Endothelial cell of umbilical vein (primary cell): ENCODE measurements around the gene XRRA1. TPM values are rescaled to one million over a fixed set of nuclear protein-coding genes. Genes with fewer than 3 reads are reported as not detected.

Experiments used
- BruUV-seq: library from RNA; stranded (reverse); fragments of 400-500 nt; replicated peaks from 2 replicates; lab custom pipeline; 2021; lab: Mats Ljungman, UMichigan
- CTCF ChIA-PET: fragments of 300-600, 350-600 bp; sonication (Branson Sonifier 250); formaldehyde crosslinking; loops from one replicate; lab custom pipeline; 2021; ENCODE audit warnings: antibody characterized with exemption, inconsistent platforms; lab: Charles Lee
- POLR2A ChIA-PET: fragments of 300-600, 350-600 bp; sonication (Branson Sonifier 250); formaldehyde crosslinking; loops from one replicate; lab custom pipeline; 2021; ENCODE audit warnings: antibody characterized with exemption, inconsistent platforms; lab: Charles Lee
- DNase-seq: peaks from one replicate; pipeline ENCODE4 v3.0.0-alpha.2; 2011; ENCODE audit warnings: low read depth, low spot score
- FAIRE-seq: peaks from 2 replicates; lab custom pipeline; 2011; peaks lifted over from hg19 to GRCh38; lab: Jason Lieb, UNC
- H2AFZ ChIP-seq: 2 replicates; pipeline ENCODE4 v1.6.0; 2012; ENCODE audit warnings: low read depth, low read length, control low read depth, inconsistent platforms
- H3K27ac ChIP-seq: 2 replicates; pipeline ENCODE4 v1.5.1; 2011; ENCODE audit warnings: low read depth, mild to moderate bottlenecking, control low read depth, low read length, moderate library complexity; ENCODE audit not compliant: insufficient read depth
- H3K27me3 ChIP-seq, 2 experiments: 2 replicates each; pipeline versions ENCODE4 v1.6.0 to v1.6.1; 2011; ENCODE audit warnings: low read length in 2 of 2, mixed read lengths in 1 of 2; ENCODE audit not compliant: control insufficient read depth in 2 of 2, insufficient read depth in 2 of 2
- H3K36me3 ChIP-seq, 2 experiments: 2 replicates in 1 of 2; 3 replicates in 1 of 2; pipeline ENCODE4 v1.5.1; 2011; ENCODE audit warnings: low read length in 2 of 2, mild to moderate bottlenecking in 1 of 2, moderate library complexity in 1 of 2; ENCODE audit not compliant: control insufficient read depth in 2 of 2, insufficient read depth in 2 of 2; ENCODE audit errors: extremely low read depth in 1 of 2
- H3K4me1 ChIP-seq: 3 replicates; pipeline ENCODE4 v1.5.1; 2011; ENCODE audit warnings: mild to moderate bottlenecking, low read length; ENCODE audit not compliant: control insufficient read depth, insufficient read depth; ENCODE audit errors: extremely low read depth
- H3K4me2 ChIP-seq: 2 replicates; pipeline ENCODE4 v1.6.1; 2011; ENCODE audit warnings: low read length, control low read depth, mixed read lengths; ENCODE audit not compliant: insufficient read depth
- H3K4me3 ChIP-seq, 3 experiments: fragments of 200-600 bp in 1 of 3; sonication (generic), shearing (Covaris generic) in 1 of 3; replicated peaks in 1 of 3; 2 replicates each; pipeline ENCODE4 v1.5.1; 2011 to 2016; ENCODE audit warnings: control low read depth in 3 of 3, low read length in 3 of 3, mild to moderate bottlenecking in 2 of 3, inconsistent platforms in 1 of 3, low read depth in 1 of 3, moderate library complexity in 1 of 3; ENCODE audit not compliant: insufficient read depth in 1 of 3
- H3K79me2 ChIP-seq: 2 replicates; pipeline ENCODE4 v1.6.0; 2012; ENCODE audit warnings: low read length, inconsistent platforms; ENCODE audit not compliant: control insufficient read depth, insufficient read depth
- H3K9ac ChIP-seq: replicated peaks from 2 replicates; pipeline ENCODE3; 2011; ENCODE audit warnings: low read length, control low read depth; ENCODE audit not compliant: insufficient read depth; ENCODE audit errors: extremely low read depth
- H3K9me1 ChIP-seq: replicated peaks from 3 replicates; pipeline ENCODE4 v1.6.0; 2011; ENCODE audit warnings: mild to moderate bottlenecking, low read length; ENCODE audit not compliant: control insufficient read depth, insufficient read depth; ENCODE audit errors: extremely low read depth
- H3K9me3 ChIP-seq: replicated peaks from 2 replicates; pipeline ENCODE4 v1.5.1; 2012; ENCODE audit warnings: low read length, inconsistent platforms; ENCODE audit not compliant: control insufficient read depth, insufficient read depth
- H4K20me1 ChIP-seq: replicated peaks from 2 replicates; pipeline ENCODE3; 2011; ENCODE audit warnings: mild to moderate bottlenecking, low read length; ENCODE audit not compliant: control insufficient read depth, insufficient read depth; ENCODE audit errors: extremely low read depth
- EZH2 ChIP-seq: IDR thresholded peaks from 2 replicates; pipeline ENCODE4 v1.6.1; 2012; ENCODE audit warnings: borderline replicate concordance, low read depth, mild to moderate bottlenecking, moderate library complexity, low read length, inconsistent platforms; ENCODE audit not compliant: severe bottlenecking
- FOS ChIP-seq: IDR thresholded peaks from 2 replicates; pipeline ENCODE4 v1.6.1; 2011; ENCODE audit warnings: mild to moderate bottlenecking, low read length, moderate library complexity, borderline replicate concordance; ENCODE audit not compliant: insufficient read depth
- GATA2 ChIP-seq: IDR thresholded peaks from 2 replicates; pipeline ENCODE4 v1.7.0; 2011; ENCODE audit warnings: low read depth, mild to moderate bottlenecking, moderate library complexity, mixed read lengths, low read length; ENCODE audit not compliant: insufficient read length, insufficient read depth
- JUN ChIP-seq: IDR thresholded peaks from 2 replicates; pipeline ENCODE4 v1.6.1; 2011; ENCODE audit warnings: borderline replicate concordance, low read depth; ENCODE audit not compliant: insufficient read length, insufficient read depth
- MYC ChIP-seq: IDR thresholded peaks from one replicate; pipeline ENCODE4 v1.6.1; 2011; ENCODE audit warnings: mild to moderate bottlenecking, low read depth, low read length
- POLR2A ChIP-seq: IDR thresholded peaks from 2 replicates; pipeline ENCODE4 v1.6.1; 2012; ENCODE audit warnings: low read depth, mild to moderate bottlenecking, control low read depth, low read length
- POLR2AphosphoS5 ChIP-seq: IDR thresholded peaks from 2 replicates; pipeline ENCODE4 v1.6.1; 2012; ENCODE audit warnings: low read depth, mild to moderate bottlenecking, control low read depth, low read length, moderate library complexity; ENCODE audit not compliant: insufficient read depth
- dilution Hi-C: fragments of 300-500 bp; cut with MboI; formaldehyde crosslinking; loops from one replicate; pipeline ENCODE4 v1.15.0; 2019; ENCODE audit warnings: low sequenced_read_pairs; ENCODE audit not compliant: extremely low pct_ligation_motif_present
- intact Hi-C: fragments of 100-400 bp; cut with micrococcal nuclease; formaldehyde crosslinking; loops from one replicate; pipeline ENCODE4 v1.10.0; 2022
- polyA plus RNA-seq, 4 experiments: library from polyadenylated mRNA; depleted of rRNA in 3 of 4; stranded (reverse) in 3 of 4; unstranded in 1 of 4; fragments of >200 nt; gene quantifications; 2 replicates each; pipeline versions ENCODE4 v1.2.1 to v1.2.3, GENCODE V29; 2011 to 2012; ENCODE audit warnings: missing spikeins in 1 of 4
- total RNA-seq: library from RNA; stranded (reverse); gene quantifications from 2 replicates; pipeline ENCODE4 v1.2.3, GENCODE V29; 2021
- TF ChIP-seq, protein P1 (sequence below), 2 donors: IDR thresholded peaks; 1 replicate in 1 of 2; 2 replicates in 1 of 2; pipeline ENCODE4 v1.5.1; 2011; ENCODE audit warnings: low read length in 2 of 2, mild to moderate bottlenecking in 2 of 2, moderate library complexity in 2 of 2, control low read depth in 1 of 2, inconsistent platforms in 1 of 2, low read depth in 1 of 2; ENCODE audit not compliant: insufficient read depth in 1 of 2; ENCODE audit errors: extremely low read depth in 1 of 2
- TF ChIP-seq, protein P2 (sequence below): IDR thresholded peaks from 2 replicates; pipeline ENCODE4 v1.6.1; 2011; ENCODE audit not compliant: insufficient read depth, insufficient read length

Gene XRRA1
- total and polyA plus RNA-seq, 2 donors (not counting 3 experiments of a cell fraction or from before 2014, with no cell fraction given) = 8.6 to 11.2 TPM

DNA sequence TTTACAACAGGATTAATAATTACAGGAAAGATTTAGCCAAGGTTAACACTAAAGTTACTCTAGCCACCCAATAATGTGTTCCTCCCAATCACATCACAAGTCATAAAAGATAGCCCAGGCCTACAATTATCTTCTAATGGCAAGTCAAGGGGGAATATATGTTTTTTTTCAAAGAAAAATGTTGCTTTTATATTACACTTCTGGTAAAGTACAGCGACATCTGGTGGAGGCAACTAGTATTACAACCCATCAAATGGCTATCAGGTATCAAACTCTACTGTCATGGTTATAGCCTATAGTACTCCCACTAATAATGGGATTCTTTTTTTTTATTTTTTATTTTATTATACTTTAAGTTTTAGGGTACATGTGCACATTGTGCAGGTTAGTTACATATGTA lies 71.8 kb downstream of the XRRA1 start:
- Histone ChIP-seq H2AFZ (no peak overlapping the region), H3K4me3 (no peak overlapping the region), H3K4me2 (no peak overlapping the region), H3K9ac (no peak overlapping the region), H3K9me1 (no peaks in the 10 kb centered on the region), H4K20me1 (no peaks in the 10 kb centered on the region), H3K4me1 (no peaks in the 10 kb centered on the region), H3K79me2 (no peaks in the 10 kb centered on the region), H3K27ac (no peak overlapping the region), H3K27me3 (no peaks in the 10 kb centered on the region), H3K9me3 (no peaks in the 10 kb centered on the region), H3K36me3 (peaks cover 0 to 2% of the 10 kb centered on the region in 2 experiments)
- ChIA-PET POLR2A (no interaction called here), CTCF (no interaction called here)
- intact Hi-C loops (no loop called here), dilution Hi-C loops (loop anchor here (10.0 kb wide), 1 partner anchor 402 kb away; no protein-coding TSS in a partner anchor)
- TF ChIP-seq POLR2AphosphoS5 = no peak
- TF ChIP-seq, protein P1, sequence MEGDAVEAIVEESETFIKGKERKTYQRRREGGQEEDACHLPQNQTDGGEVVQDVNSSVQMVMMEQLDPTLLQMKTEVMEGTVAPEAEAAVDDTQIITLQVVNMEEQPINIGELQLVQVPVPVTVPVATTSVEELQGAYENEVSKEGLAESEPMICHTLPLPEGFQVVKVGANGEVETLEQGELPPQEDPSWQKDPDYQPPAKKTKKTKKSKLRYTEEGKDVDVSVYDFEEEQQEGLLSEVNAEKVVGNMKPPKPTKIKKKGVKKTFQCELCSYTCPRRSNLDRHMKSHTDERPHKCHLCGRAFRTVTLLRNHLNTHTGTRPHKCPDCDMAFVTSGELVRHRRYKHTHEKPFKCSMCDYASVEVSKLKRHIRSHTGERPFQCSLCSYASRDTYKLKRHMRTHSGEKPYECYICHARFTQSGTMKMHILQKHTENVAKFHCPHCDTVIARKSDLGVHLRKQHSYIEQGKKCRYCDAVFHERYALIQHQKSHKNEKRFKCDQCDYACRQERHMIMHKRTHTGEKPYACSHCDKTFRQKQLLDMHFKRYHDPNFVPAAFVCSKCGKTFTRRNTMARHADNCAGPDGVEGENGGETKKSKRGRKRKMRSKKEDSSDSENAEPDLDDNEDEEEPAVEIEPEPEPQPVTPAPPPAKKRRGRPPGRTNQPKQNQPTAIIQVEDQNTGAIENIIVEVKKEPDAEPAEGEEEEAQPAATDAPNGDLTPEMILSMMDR (IDR thresholded peaks at IDR 0.05; ENCODE audit: extremely low read depth in 1 of 2, insufficient read depth in 1 of 2, low read depth in 1 of 2, low read length in 2 of 2) = peak; percentile 14 to 40
- DNase-seq (no peak), FAIRE-seq (no peak)
- BruUV-seq = no TSS peak

DNA sequence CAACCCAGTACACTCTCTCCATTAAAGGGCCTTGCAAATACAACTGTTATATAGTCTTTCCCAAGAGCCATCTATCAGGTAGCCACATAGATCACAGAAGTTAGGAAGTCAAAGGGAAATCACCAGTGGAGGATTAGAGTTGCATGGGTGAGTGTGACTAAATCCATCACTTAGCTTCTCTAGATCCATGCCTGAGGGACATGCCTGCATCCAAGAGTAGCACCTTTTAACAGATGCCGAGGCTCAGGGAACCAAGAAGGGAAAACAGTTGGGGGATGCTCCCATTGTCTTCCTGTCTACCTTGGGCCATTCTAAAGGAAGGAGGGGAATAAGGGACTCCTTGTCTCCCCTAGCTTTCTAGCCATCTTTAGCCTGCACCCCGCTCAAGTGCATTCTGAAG lies 77.9 kb downstream of the XRRA1 start:
- CTCF ChIA-PET = interaction anchor here (0.9 to 6.2 kb wide), 6 partner anchors 131 to 421 kb away, joined by 3 to 140 read pairs (median 6); no protein-coding TSS in a partner anchor
- no peaks in the 10 kb centered on the region for H3K27me3 ChIP-seq
- no peaks in the 10 kb centered on the region for H3K79me2 ChIP-seq
- no peaks in the 10 kb centered on the region for H3K9me3 ChIP-seq
- no peak for FAIRE-seq
- no peaks in the 10 kb centered on the region for H3K9me1 ChIP-seq
- BruUV-seq = no TSS peak
- H3K4me3 ChIP-seq = no peak overlapping the region
- H2AFZ ChIP-seq = no peak overlapping the region
- no peak overlapping the region for H3K27ac ChIP-seq
- POLR2A ChIA-PET = no interaction called here
- no peak overlapping the region for H3K9ac ChIP-seq
- dilution Hi-C loops = loop anchor here (10.0 to 25.0 kb wide), 2 partner anchors 159 to 396 kb away; no protein-coding TSS in a partner anchor
- intact Hi-C loops = no loop called here
- no peaks in the 10 kb centered on the region for H4K20me1 ChIP-seq
- no peaks in the 10 kb centered on the region for H3K4me1 ChIP-seq
- no peak overlapping the region for H3K4me2 ChIP-seq
- H3K36me3 ChIP-seq = peaks cover 2 to 4% of the 10 kb centered on the region in 2 experiments
- no peak for DNase-seq
- no peak for TF ChIP-seq GATA2
- TF ChIP-seq EZH2 = no peak
- TF ChIP-seq JUN = no peak
- TF ChIP-seq FOS = no peak
- TF ChIP-seq, protein P1 (IDR thresholded peaks at IDR 0.05; ENCODE audit: extremely low read depth in 1 of 2, insufficient read depth in 1 of 2, low read depth in 1 of 2, low read length in 2 of 2) = no peak
- TF ChIP-seq MYC = no peak
- no peak for TF ChIP-seq POLR2AphosphoS5
- TF ChIP-seq, protein P2, sequence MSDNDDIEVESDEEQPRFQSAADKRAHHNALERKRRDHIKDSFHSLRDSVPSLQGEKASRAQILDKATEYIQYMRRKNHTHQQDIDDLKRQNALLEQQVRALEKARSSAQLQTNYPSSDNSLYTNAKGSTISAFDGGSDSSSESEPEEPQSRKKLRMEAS = no peak
- no peak for TF ChIP-seq POLR2A
